GM19193 (cell line): ENCODE results near the gene PRDM16.

Experiments used
- POLR2A ChIP-seq: IDR thresholded peaks from 4 replicates; pipeline ENCODE4 v1.6.1; 2011; ENCODE audit not compliant: insufficient read depth, insufficient read length; ENCODE audit errors: extremely low read depth

PRDM16 gene

GRCh38 chr1:3431686-3432085 is 362.7 kb downstream of the PRDM16 start:
- TF ChIP-seq POLR2A = no peak

DNA sequence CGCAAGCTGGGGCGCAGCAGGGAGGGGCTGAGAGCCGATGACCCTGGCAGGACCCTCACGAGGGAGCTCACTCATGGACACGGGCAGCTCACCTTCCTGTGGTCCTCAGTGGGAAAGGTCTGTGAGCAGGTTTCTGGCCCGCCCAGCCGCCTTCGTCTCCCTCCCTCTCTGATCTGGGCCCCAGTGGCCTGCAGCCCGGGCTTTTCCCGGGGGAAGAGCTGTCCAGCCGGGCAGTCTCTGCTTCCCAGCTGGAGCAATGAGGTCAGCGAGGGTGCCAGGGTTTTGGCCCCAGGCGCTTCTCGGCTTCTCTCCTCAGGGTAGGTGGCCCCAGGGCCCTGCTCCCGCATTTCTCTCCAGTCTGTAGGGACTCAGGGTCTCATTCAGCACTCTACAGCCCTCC is 363.3 kb downstream of the PRDM16 start:
- no peak for TF ChIP-seq POLR2A

GRCh38 chr1:3433076-3433475 is 364.1 kb downstream of the PRDM16 start:
- TF ChIP-seq POLR2A = no peak

DNA sequence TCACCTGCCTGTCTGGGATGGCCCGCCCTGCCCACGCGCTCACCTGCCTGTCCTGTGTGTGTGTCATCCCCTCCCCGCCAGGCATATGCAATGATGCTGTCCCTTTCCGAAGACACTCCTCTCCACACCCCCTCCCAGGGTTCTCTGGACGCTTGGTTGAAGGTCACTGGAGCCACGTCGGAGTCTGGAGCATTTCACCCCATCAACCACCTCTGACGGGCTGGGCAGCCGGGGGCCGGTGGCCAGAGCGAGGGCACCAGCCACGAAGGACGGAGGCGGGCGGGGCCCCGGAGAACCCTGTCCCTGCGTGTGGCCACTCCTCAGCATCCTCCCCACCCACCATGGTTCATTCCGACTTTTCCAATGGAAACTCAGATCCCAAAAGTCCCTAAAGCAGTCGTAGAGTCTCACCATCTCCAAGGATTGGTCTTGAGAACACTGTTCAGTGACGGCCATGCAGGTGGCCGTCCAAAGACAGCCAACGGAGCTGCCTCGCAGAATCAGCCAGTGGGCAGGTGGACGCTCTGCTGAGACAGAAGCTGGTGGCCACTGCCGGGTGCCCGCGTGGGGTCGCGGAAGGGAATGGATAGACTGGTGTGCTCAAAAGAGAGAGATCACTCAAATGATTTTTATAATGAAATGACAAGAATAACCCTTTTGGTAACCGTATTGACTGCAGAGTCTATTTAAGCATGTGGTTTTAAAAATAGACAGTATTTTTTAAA is 364.8 kb downstream of the PRDM16 start:
- no peak for TF ChIP-seq POLR2A

DNA sequence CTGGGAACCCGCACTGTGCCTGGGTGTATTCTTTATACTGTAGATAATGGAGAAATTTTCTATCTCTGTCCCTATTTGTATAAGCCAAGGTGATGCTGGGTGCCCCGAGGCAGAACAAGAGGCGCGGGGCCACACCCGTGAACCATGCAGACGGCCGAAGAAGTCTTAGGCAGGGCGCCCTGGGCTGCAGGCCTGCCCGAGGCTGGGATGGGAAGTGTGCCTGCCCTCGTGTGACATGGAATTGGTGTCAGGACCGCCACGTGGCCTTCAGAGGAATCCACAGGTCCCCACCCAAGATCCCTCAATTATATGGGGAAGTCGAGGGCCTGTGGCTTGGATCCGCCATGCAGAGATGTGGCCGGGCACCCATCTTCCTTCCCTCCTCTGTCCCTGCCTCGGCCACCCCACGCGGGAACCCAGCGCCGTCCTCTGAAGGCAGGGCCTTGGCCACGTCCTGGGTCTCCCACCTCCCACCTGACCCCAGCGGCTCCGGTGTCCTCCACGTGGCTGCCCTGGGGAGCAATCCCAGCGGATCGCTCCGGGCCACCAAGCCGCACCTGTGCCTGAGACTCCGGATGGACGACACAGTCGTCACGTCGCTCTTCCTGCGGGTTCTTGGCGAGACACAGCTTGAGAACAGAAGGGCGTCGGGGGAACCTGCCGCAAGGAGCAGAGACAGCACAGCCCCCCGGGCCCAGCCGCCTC is 365.6 kb downstream of the PRDM16 start:
- TF ChIP-seq POLR2A = no peak

- no peak for TF ChIP-seq POLR2A
Observed at GRCh38 chr1:3435666-3436065, 366.7 kb downstream of the PRDM16 start.

- TF ChIP-seq POLR2A = no peak
Observed at GRCh38 chr1:3436451-3436850, 367.4 kb downstream of the PRDM16 start.

DNA sequence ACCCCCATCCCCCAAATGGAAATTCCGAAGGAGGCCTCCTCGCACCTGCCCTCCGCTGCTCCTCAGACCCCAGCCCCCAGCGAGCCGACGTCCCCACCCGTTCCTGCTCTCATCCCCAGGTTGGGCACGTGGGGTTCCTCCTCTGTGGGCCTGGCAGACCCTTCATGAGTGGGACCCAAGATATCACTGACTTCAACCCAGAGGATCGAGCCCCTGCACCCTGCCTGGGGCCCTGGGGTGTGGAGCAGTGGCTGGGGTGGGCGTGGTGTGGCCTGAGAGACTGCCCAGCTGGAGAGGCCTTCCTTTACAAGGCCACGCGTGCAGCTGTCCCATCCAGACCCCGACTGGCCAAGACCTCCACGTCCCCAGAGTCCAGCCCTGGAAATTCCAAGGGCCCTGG is 367.9 kb downstream of the PRDM16 start:
- no peak for TF ChIP-seq POLR2A

- TF ChIP-seq POLR2A = no peak
Observed at GRCh38 chr1:3438661-3439180, 369.7 kb downstream of the PRDM16 start.

DNA sequence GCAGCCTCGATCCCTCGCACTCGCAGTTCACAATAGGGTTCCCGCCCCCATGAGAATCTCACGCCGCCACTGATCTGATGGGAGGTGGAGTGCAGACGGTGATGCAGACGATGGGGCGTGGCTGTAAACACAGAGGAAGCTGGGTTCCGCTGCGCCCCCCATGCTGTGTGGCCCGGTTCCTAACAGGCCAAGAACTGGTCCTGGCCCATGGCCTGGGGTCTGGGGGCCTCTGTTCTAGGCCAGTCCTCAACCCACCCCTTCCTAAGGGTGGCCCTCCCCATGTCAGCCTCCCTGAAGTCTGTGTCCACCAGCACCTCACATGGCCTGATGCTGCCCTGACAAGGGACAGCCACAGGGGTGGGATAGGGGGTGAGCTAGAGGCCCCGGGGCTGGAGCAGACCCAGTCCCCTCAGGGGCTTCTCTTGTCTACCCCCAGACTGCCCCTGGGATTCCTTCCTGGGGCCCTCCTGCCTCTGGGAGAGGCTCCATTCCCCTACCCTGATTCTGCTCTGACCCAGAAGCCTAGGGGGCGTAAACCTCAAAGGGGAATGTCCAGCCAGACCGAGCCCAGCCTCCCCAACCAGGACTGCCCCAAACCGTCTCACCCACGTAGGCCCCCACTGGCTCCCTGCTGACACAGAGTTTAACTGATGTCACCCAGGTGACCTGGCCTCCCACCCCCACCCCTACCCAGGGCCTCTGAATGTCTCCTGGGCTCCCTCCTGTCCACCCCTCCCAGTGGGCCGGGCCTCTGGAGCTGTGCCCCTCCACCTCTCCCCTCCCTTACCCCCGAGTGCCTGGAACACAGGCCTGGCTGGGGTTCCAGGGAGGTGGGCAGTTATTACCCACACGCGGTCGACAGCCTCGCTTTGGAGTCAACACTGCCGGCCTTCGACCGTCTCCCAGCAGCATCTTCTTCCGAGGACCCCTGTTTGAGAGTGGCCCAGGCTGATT is 370.6 kb downstream of the PRDM16 start:
- TF ChIP-seq POLR2A = no peak

GRCh38 chr1:3440300-3440681 is 371.3 kb downstream of the PRDM16 start:
- TF ChIP-seq POLR2A = no peak

- no peak for TF ChIP-seq POLR2A
Observed at GRCh38 chr1:3440711-3441409, 371.9 kb downstream of the PRDM16 start.

DNA sequence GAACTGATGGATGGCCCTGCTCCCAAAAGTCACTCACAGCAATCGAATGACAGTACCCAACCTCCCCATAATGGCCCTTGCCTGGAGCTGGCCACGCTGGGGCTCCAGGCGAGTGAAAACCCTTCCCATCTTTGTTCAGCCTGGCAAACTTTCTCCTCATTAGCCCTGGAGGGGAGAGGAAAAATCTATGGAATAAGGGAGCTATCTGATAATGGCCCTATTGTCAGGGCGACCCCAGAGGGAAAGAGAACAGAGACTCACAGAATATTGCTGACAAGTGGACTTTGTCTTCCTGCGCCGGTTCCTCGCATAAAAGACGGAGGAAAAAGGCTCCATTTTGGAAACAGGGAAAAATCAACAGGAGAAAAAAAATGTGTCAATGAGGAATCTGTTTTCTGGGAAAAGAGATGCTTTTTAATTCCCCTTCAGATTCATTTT is 372.4 kb downstream of the PRDM16 start:
- TF ChIP-seq POLR2A = no peak

- TF ChIP-seq POLR2A = no peak
Observed at GRCh38 chr1:3441880-3442279, 372.9 kb downstream of the PRDM16 start.

DNA sequence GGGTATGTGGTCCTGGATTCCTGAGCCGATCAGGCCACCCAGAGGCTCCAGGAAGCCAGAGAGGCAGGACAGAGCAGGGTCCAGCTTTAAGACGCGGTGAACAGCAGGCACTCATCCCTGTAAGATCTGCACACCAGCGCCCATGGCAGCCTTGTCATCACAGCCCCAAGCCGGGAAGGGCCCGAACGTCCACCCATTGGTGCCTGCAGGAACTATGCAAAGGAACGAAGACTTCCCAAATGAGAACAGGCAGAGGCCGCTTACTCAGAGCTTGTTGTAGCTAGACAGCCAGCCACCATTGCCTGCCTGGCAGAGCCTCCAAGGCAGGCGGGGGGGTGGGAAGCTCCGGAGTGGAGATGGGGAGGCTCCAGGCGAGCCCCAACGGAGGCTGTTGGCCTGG is 373.3 kb downstream of the PRDM16 start:
- TF ChIP-seq POLR2A = no peak

- no peak for TF ChIP-seq POLR2A
Observed at GRCh38 chr1:3442901-3443300, 373.9 kb downstream of the PRDM16 start.
